GM12891 (cell line): Measurements from ENCODE around the gene MAEA.

Source experiments
- POLR2A ChIP-seq: IDR thresholded peaks from 2 replicates; pipeline ENCODE4 v1.6.1; 2011; ENCODE audit warnings: low read depth, low read length, control low read depth
- POLR2AphosphoS5 ChIP-seq: IDR thresholded peaks from 2 replicates; pipeline ENCODE4 v1.6.1; 2011; ENCODE audit warnings: low read depth, low read length, control low read depth
- POU2F2 ChIP-seq: IDR thresholded peaks from 2 replicates; pipeline ENCODE4 v1.6.1; 2011; ENCODE audit warnings: low read depth, mild to moderate bottlenecking, control low read depth, low read length, moderate library complexity
- SPI1 ChIP-seq: IDR thresholded peaks from 2 replicates; pipeline ENCODE4 v1.6.1; 2011; ENCODE audit warnings: low read depth, low read length, control low read depth
- TAF1 ChIP-seq: IDR thresholded peaks from 2 replicates; pipeline ENCODE4 v1.6.1; 2011; ENCODE audit warnings: low read depth, low read length, control low read depth

DNA sequence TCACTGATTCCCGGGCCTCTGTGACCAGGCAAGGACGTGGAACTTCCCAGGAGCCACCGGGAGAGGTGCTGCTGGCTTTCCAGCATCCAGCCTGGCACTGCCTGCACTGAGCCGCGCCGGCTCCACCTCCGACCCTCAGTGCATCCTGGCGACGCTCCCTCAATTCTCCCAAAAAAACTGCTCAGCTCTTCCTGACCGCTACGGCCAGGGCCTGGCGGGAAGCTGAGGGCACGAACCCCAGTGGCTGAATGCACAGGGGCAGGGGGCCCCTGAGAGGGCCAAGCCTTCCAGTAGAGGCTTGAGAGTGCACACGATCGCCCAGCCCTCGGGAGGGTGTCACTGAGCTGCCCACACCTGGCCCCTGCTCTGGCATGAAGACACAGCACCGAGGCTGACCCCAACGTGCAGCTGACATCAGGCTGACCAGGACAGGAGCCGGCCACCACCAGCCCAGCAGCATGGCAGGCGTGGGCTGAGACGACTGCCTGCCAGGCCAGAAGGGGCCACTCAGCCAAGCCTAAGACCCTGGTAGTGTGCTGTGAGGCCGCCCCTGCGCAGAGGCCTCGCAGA is 47.7 kb upstream of the MAEA start:
- TF ChIP-seq POLR2A = no peak
- TF ChIP-seq SPI1 = no peak
- no peak for TF ChIP-seq POLR2AphosphoS5
- TF ChIP-seq POU2F2 = no peak
- no peak for TF ChIP-seq TAF1
